ENCODE results near the gene ARSI. TPM values are rescaled to one million over a fixed set of nuclear protein-coding genes. Genes with fewer than 3 reads are reported as not detected.

Gene ARSI
- total RNA-seq, 2 donors from 2014 or later: not detected

DNA sequence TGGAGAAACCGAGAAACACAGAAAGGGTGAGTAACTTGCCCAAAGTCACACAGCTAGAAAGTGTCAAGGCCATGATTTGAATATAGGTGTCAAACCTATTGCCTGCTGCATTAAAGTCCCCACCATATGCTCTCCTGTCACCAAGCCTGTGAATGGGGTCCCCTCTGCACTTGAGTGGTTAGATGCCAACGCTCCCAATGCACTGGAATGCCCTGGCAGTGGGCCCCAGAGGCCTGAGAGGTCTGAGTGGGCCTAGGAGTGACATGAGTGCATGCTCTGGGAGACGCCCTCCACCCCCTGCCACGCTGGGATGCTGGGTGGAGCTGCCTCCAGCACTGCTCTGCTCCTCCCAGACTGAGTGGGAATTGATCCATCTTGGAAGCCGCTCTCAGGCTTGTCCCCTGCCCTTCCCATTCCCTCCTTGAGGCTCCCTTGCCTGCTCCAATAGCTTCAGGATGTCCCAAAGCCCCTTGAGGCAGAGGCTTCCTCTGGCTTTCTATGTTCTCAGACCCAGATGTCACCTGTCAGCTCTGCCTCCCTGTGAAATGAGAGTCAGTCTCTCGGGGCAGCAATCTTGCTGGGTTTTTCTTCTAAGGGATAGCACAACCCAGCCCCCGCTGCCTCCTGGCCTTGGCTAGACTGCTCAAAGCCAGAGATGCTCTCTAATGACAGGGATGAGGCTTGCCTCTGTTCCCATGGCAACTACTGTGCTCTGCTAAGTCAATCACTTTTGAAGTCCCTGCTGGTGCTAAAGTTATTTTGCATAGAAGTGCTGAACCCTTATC is 6.6 kb upstream of the ARSI start:
- DNase-seq (ENCODE audit: low spot score) (no peak), ATAC-seq (peak in 1 of 2 donors; percentile 35)
- no peaks in the 10 kb centered on the region for H3K9me3 Mint-ChIP-seq
- H3K27ac Mint-ChIP-seq: no peak overlapping the region
- H3K27me3 Mint-ChIP-seq: peaks cover 0 to 8% of the 10 kb centered on the region in 2 donors
- H3K4me3 Mint-ChIP-seq: no peak overlapping the region
- peaks cover 9% of the 10 kb centered on the region in 2 donors for H3K4me1 Mint-ChIP-seq (ENCODE audit: low read depth in 2 of 2)
- no peaks in the 10 kb centered on the region for H3K36me3 Mint-ChIP-seq

DNA sequence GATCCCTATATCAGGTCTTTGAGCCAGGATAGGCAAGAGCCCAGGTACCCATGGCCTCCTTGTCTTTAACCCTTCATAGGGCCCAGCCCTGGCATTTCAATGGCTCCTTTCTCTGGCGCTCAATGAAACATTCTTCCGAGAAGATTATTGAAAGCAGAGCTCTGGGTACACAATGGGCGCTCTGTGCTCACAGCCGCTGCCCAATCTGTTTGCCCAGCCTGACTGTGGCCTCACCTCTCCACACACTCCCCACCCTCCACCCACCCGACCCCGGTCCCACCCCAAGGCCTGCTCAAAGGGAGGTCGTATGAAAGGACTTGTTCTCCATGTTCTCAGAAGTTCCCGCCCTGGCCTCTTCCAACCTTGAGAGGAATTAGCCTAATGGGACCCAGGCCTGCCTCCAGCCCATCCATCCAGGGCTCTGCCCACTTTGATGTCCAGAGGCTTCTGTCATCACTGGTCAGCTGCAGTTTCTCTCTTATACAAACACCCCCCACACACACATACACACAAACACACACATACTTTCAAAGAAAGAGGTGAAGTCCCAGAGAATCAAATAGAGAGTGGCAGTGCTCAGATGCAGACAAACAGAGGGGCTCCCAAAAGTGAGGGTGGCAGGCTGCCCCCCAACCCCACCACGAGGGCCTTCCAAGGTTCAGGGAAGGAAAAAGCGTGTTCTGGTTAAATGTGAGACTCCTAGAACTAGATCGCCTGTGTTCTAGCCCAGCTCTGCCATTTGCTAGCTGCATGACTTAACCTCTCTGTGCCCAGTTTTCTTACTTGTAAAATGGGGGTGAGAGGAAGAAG is 5.1 kb upstream of the ARSI start:
- H3K4me1 Mint-ChIP-seq (ENCODE audit: low read depth in 2 of 2): peaks cover 9% of the 10 kb centered on the region in 2 donors
- H3K27ac Mint-ChIP-seq: no peak overlapping the region
- H3K27me3 Mint-ChIP-seq: peaks cover 7 to 14% of the 10 kb centered on the region in 2 donors
- no peak overlapping the region for H3K4me3 Mint-ChIP-seq
- no peaks in the 10 kb centered on the region for H3K36me3 Mint-ChIP-seq
- ATAC-seq (no peak), DNase-seq (ENCODE audit: low spot score) (no peak)
- no peaks in the 10 kb centered on the region for H3K9me3 Mint-ChIP-seq

DNA sequence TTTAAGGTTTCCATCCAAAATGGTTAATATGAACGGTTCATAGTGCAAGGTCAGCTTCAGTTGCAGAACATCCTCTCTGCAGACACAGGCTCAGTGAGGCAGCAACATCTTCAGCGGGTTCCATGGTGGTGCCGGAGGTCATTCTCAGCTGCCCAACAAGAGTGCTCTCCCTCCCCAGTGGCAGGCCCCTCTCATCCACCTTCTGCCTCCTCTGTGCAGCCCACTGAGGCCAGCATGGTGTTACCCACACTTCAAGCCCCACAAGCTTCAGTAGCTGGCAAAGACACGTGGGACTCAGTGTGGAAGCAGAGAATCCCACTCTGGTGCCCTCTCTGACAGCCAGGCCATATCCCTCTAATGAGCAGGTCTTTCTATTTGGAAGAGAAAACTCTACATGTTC is 4.1 kb upstream of the ARSI start:
- Mint-ChIP-seq H3K36me3 (no peaks in the 10 kb centered on the region), H3K4me3 (no peak overlapping the region), H3K27ac (no peak overlapping the region), H3K9me3 (no peaks in the 10 kb centered on the region), H3K27me3 (peaks cover 8 to 14% of the 10 kb centered on the region in 2 donors), H3K4me1 (ENCODE audit: low read depth in 2 of 2) (peaks cover 9% of the 10 kb centered on the region in 2 donors)
- DNase-seq (ENCODE audit: low spot score): no peak
- ATAC-seq: no peak

DNA sequence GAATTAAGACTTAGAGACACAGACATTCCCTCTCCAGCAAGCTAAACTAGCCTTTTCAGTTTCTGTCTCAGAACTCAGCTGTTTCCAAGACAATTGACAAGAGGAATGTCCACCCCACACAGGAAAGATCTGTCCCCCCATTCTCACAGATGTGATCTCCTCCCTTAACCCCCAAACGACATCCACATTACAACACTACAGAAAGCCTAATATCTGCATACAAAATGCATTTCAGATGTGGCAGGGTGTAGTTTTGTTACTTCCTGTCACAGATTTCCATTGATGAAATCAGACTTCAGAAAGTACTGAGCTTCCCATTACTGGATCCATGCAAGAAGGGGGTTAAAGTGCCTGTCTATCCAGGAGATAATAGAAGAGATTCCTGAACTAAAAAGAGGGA is 2.9 kb upstream of the ARSI start:
- DNase-seq (ENCODE audit: low spot score): no peak
- ATAC-seq: no peak
- Mint-ChIP-seq H3K4me1 (ENCODE audit: low read depth in 2 of 2) (peaks cover 9% of the 10 kb centered on the region in 2 donors), H3K36me3 (no peaks in the 10 kb centered on the region), H3K27me3 (peaks cover 20 to 24% of the 10 kb centered on the region in 2 donors), H3K27ac (no peak overlapping the region), H3K9me3 (no peaks in the 10 kb centered on the region), H3K4me3 (no peak overlapping the region)

GRCh38 chr5:150305095-150305494 is 2.4 kb upstream of the ARSI start:
- H3K4me1 Mint-ChIP-seq (ENCODE audit: low read depth in 2 of 2): peaks cover 9% of the 10 kb centered on the region in 2 donors
- ATAC-seq (no peak), DNase-seq (ENCODE audit: low spot score) (no peak)
- H3K36me3 Mint-ChIP-seq: no peaks in the 10 kb centered on the region
- H3K9me3 Mint-ChIP-seq: no peaks in the 10 kb centered on the region
- H3K27ac Mint-ChIP-seq: no peak overlapping the region
- peaks cover 20 to 27% of the 10 kb centered on the region in 2 donors for H3K27me3 Mint-ChIP-seq
- no peak overlapping the region for H3K4me3 Mint-ChIP-seq

DNA sequence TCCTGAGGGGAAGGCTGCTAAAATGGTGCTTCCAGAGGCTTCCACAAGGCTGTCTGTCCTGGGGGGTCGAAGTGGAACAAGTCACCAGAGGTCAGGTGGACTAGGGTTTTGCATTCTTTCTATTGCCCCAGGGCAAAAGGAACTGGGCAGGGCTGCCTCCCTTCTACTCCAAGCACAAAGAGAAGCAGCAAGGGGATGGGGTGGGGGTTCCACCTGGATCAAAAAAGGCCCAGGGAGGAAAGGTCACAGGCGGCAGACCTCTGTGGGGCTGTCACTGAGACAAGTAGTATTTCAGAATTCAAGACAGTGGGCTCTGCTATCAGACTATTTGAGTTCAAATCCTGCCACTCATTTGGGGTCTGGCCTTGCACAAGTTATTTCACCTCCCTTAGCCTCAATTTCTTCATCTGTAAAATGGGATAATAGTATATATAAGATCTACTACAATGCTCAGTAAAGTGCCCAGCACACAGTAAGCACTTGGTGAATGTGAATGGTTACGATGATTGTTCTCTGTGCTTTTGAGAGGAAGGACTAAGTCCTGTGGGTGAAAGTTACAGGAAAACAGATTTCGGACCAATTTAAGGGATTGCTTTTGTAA is 1.9 kb upstream of the ARSI start:
- Mint-ChIP-seq H3K27ac (no peak overlapping the region), H3K27me3 (peaks cover 20 to 28% of the 10 kb centered on the region in 2 donors), H3K36me3 (no peaks in the 10 kb centered on the region), H3K9me3 (no peaks in the 10 kb centered on the region), H3K4me3 (no peak overlapping the region), H3K4me1 (ENCODE audit: low read depth in 2 of 2) (peaks cover 9% of the 10 kb centered on the region in 2 donors)
- ATAC-seq (no peak), DNase-seq (ENCODE audit: low spot score) (no peak)

- Mint-ChIP-seq H3K4me1 (ENCODE audit: low read depth in 2 of 2) (peaks cover 9% of the 10 kb centered on the region in 2 donors), H3K4me3 (no peak overlapping the region), H3K36me3 (no peaks in the 10 kb centered on the region), H3K27ac (no peak overlapping the region), H3K27me3 (peaks cover 20 to 28% of the 10 kb centered on the region in 2 donors), H3K9me3 (no peaks in the 10 kb centered on the region)
- DNase-seq (ENCODE audit: low spot score): no peak
- ATAC-seq: no peak
Observed at GRCh38 chr5:150303660-150304386, 1.1 kb upstream of the ARSI start.

DNA sequence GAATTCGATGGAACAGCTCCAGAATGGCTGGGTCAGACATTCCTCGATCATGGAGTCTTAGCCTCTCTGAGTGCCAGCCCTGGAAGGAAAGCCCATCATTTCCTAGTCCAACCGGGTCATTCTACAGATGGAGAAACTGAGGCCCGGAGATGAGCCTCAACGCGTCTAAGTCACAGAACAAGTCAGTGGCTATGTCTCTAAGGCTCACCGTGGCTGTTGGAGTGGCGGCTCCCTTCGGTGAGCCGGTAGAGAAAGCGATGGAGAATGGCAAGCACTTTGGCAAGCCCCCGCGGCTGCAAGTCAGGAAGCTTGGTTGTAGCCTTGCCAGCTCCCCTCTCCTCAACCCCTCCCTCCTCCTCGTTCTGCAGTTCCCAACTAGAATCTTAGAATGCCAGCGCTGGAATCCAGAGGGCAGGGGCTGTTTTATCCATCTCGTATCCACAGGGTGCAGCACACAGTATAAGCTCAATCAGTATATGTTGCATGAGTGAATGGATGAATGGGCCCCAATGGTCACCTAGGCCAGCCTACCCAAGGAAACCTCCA is 438 bp upstream of the ARSI start:
- ATAC-seq (no peak), DNase-seq (ENCODE audit: low spot score) (no peak)
- Mint-ChIP-seq H3K27ac (no peak overlapping the region), H3K9me3 (no peaks in the 10 kb centered on the region), H3K27me3 (peaks cover 20 to 28% of the 10 kb centered on the region in 2 donors), H3K4me3 (no peak overlapping the region), H3K4me1 (ENCODE audit: low read depth in 2 of 2) (peaks cover 9% of the 10 kb centered on the region in 2 donors), H3K36me3 (no peaks in the 10 kb centered on the region)

DNA sequence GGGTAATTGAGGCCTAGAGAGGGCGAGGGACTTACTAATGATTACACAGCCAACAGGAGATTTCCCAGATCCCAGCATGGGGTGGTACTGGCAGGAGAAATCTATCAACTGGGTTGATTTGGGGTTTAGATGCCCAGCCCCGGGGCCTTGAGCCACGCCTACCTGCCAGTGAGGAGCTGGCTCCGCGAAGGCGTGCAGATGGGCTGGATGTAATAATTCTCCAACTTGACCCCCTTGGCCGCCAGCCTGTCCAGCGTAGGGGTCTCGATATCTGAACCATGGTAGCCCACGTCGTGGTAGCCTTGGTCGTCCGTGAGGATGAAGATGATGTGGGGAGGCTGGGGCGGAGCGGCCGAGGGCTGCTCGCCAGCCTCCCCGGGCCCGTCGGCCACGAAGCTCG is 804 bp downstream of the ARSI start:
- H3K9me3 Mint-ChIP-seq: no peaks in the 10 kb centered on the region
- peaks cover 20 to 28% of the 10 kb centered on the region in 2 donors for H3K27me3 Mint-ChIP-seq
- no peak for DNase-seq (ENCODE audit: low spot score)
- no peak overlapping the region for H3K4me3 Mint-ChIP-seq
- H3K4me1 Mint-ChIP-seq (ENCODE audit: low read depth in 2 of 2): peaks cover 9% of the 10 kb centered on the region in 2 donors
- no peaks in the 10 kb centered on the region for H3K36me3 Mint-ChIP-seq
- H3K27ac Mint-ChIP-seq: no peak overlapping the region
- ATAC-seq: no peak

GRCh38 chr5:150301170-150301505 is 1.6 kb downstream of the ARSI start:
- peaks cover 20 to 28% of the 10 kb centered on the region in 2 donors for H3K27me3 Mint-ChIP-seq
- no peak overlapping the region for H3K27ac Mint-ChIP-seq
- no peaks in the 10 kb centered on the region for H3K36me3 Mint-ChIP-seq
- no peak for DNase-seq (ENCODE audit: low spot score)
- H3K4me1 Mint-ChIP-seq (ENCODE audit: low read depth in 2 of 2): peaks cover 9% of the 10 kb centered on the region in 2 donors
- ATAC-seq: no peak
- no peaks in the 10 kb centered on the region for H3K9me3 Mint-ChIP-seq
- no peak overlapping the region for H3K4me3 Mint-ChIP-seq

GRCh38 chr5:150300496-150301169 is 2.1 kb downstream of the ARSI start:
- no peak overlapping the region for H3K27ac Mint-ChIP-seq
- no peaks in the 10 kb centered on the region for H3K36me3 Mint-ChIP-seq

DNA sequence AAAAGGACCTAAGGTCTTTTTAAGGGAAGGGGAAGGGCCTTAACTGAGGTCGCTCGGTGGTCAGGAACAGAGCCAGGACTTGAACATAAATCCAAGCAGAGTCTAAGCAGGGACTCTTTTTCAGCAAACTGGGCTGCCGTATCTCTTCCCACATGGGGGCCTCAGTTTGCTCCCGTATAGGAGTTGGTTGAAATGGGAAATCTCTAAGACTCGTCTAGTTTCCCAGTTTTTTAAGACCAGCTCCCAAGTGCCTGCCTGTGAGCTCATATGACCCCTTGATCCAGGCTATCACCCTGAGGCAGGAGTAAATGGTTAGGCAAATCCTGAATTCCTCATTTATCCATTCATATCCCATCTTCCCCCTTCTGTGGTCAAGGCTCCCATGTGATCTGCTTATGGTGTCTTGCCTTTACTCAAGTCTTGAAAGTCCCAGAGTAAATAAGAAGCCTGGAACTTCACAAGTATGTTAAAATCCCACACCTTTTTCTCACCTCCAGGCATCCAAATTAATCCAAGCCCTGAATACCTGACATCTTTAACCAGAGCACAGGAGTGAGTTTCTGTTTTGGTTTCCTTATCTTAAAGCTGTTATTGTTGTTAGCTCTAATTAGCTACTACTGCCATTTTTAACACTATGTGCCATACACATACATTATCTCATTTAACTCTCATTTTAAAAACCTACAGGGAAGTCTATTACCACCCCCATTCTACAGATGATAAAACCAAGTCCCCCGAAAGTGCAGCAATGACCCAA is 3.0 kb downstream of the ARSI start:
- no peak overlapping the region for H3K4me3 Mint-ChIP-seq
- DNase-seq (ENCODE audit: low spot score): no peak
- no peak for ATAC-seq
- no peaks in the 10 kb centered on the region for H3K4me1 Mint-ChIP-seq (ENCODE audit: low read depth in 2 of 2)
- H3K27me3 Mint-ChIP-seq: peaks cover 20 to 24% of the 10 kb centered on the region in 2 donors
- H3K27ac Mint-ChIP-seq: no peak overlapping the region
- H3K9me3 Mint-ChIP-seq: no peaks in the 10 kb centered on the region
- no peaks in the 10 kb centered on the region for H3K36me3 Mint-ChIP-seq

More at GRCh38 chr5:150300496-150301169, 2.1 kb downstream of the ARSI start:
- DNase-seq (ENCODE audit: low spot score) (no peak), ATAC-seq (no peak)
- Mint-ChIP-seq H3K4me3 (no peak overlapping the region), H3K9me3 (no peaks in the 10 kb centered on the region), H3K4me1 (ENCODE audit: low read depth in 2 of 2) (peaks cover 4 to 6% of the 10 kb centered on the region in 2 donors), H3K27me3 (peaks cover 20 to 27% of the 10 kb centered on the region in 2 donors)

All from natural killer cell treated with Interleukin-12 subunit alpha and Interleukin-12 subunit beta and Interleukin-15 and Interleukin-18, amount 100 ng/mL, for 72 hours (primary cell).